Measurements from ENCODE around the gene OR52B4. TPM values are rescaled to one million over a fixed set of nuclear protein-coding genes. Genes with fewer than 3 reads are reported as not detected.

OR52B4 gene
- total RNA-seq (2022; extraction: Qiagen RNA extraction; ENCODE audit: low read depth) = not detected in 5 replicates

GRCh38 chr11:4368286-4368685 lies at the start of gene OR52B4:
Gene OR52B4, minus strand, starts transcription at chr11:4368386. Its CDS starts 91 bp downstream, at chr11:4368295.

GRCh38 chr11:4393209-4393857 lies 25.1 kb upstream of the OR52B4 start, which contains the start of gene TRIM21:
Gene TRIM21, minus strand, starts transcription at chr11:4393702. Its CDS starts 3,293 bp downstream, at chr11:4390409.

Other genes with a start within 250 kb of the OR52B4 start
- gene TRIM21, start 25.3 kb upstream of the OR52B4 start, total RNA-seq (2022; extraction: Qiagen RNA extraction; ENCODE audit: low read depth) = 18.0 to 24.6 TPM (median 20.7 TPM) in 5 replicates
- not detected in 5 replicates for gene OR52K2, start 80.9 kb upstream of the OR52B4 start, total RNA-seq (2022; extraction: Qiagen RNA extraction; ENCODE audit: low read depth)
- gene OR52K1, start 114.3 kb upstream of the OR52B4 start, total RNA-seq (2022; extraction: Qiagen RNA extraction; ENCODE audit: low read depth) = not detected in 5 replicates
- gene OR52M1, start 176.8 kb upstream of the OR52B4 start, total RNA-seq (2022; extraction: Qiagen RNA extraction; ENCODE audit: low read depth) = not detected in 5 replicates
- not detected in 5 replicates for gene OR52I2, start 213.4 kb upstream of the OR52B4 start, total RNA-seq (2022; extraction: Qiagen RNA extraction; ENCODE audit: low read depth)
- gene OR52I1, start 225.7 kb upstream of the OR52B4 start, total RNA-seq (2022; extraction: Qiagen RNA extraction; ENCODE audit: low read depth) = not detected in 5 replicates
- 8.0 to 10.8 TPM (median 9.3 TPM) in 5 replicates for gene TRIM68, start 239.8 kb upstream of the OR52B4 start, total RNA-seq (2022; extraction: Qiagen RNA extraction; ENCODE audit: low read depth)